Measurements from ENCODE around the gene DR1.
"Not testable (repeated sequence)": the region's sequence is repeated elsewhere in the genome, so short reads cannot be mapped to it uniquely, and the experiment has no call there.

Gene DR1

GRCh38 chr1:93384656-93385055, 38.9 kb downstream of the DR1 start:
- no peak for DNase-seq

- DNase-seq: not testable (repeated sequence)
These were observed 40.6 kb downstream of the DR1 start for GRCh38 chr1:93386268-93386667.

- no peak for DNase-seq
These were observed 48.8 kb downstream of the DR1 start for GRCh38 chr1:93394514-93394913.

GRCh38 chr1:93395195-93395594, 49.5 kb downstream of the DR1 start:
- no peak for DNase-seq

GRCh38 chr1:93399781-93400180, 54.1 kb downstream of the DR1 start:
- no peak for DNase-seq

- no peak for DNase-seq
These were observed 62.5 kb downstream of the DR1 start for GRCh38 chr1:93408203-93408602.

- no peak for DNase-seq
These were observed 65.3 kb downstream of the DR1 start for GRCh38 chr1:93411000-93411399.

- no peak for DNase-seq
These were observed 69.0 kb downstream of the DR1 start for GRCh38 chr1:93414749-93415148.

- DNase-seq: no peak
These were observed 69.6 kb downstream of the DR1 start for GRCh38 chr1:93415296-93415695.

- no peak for DNase-seq
These were observed 70.5 kb downstream of the DR1 start for GRCh38 chr1:93416183-93416582.

Data from anterior cingulate cortex (tissue), 58 donors.